GM23338 (cell line): ENCODE data around the gene CDC34. TPM values are rescaled to one million over a fixed set of nuclear protein-coding genes. Genes with fewer than 3 reads are reported as not detected.

ENCODE experiments used
- ATAC-seq: fragments of 200-7000 bp; cut with Tn5 transposase; 3 replicates; pipeline ENCODE4 v1.9.1; 2020
- DNase-seq: peaks from one replicate; pipeline ENCODE4 v3.0.0-alpha.2; 2015; ENCODE audit warnings: low spot score
- H2AFZ ChIP-seq: fragments of 200-600 bp; sonication (generic); 2 replicates; pipeline ENCODE4 v1.8.0; 2016; ENCODE audit warnings: antibody characterized with exemption, mild to moderate bottlenecking, moderate library complexity
- H3F3A ChIP-seq: fragments of 200-600 bp; sonication (generic); replicated peaks from 2 replicates; pipeline ENCODE4 v1.8.0; 2017; ENCODE audit warnings: antibody characterized with exemption, mixed run types, low read depth
- H3K27ac ChIP-seq: fragments of 200-600 bp; sonication (generic); 2 replicates; pipeline ENCODE4 v1.6.1; 2016; ENCODE audit warnings: low read depth
- H3K27me3 ChIP-seq: fragments of 200-600 bp; sonication (generic); 2 replicates; pipeline ENCODE4 v1.8.0; 2016; ENCODE audit warnings: mild to moderate bottlenecking, mixed run types, moderate library complexity; ENCODE audit not compliant: insufficient read depth
- H3K36me3 ChIP-seq: fragments of 200-600 bp; sonication (generic); 2 replicates; pipeline ENCODE4 v1.8.0; 2016; ENCODE audit warnings: mild to moderate bottlenecking; ENCODE audit not compliant: insufficient read depth
- H3K4me1 ChIP-seq: fragments of 200-600 bp; sonication (generic); 2 replicates; pipeline ENCODE4 v1.8.0; 2016; ENCODE audit warnings: mild to moderate bottlenecking, moderate library complexity; ENCODE audit not compliant: insufficient read depth
- H3K4me2 ChIP-seq: fragments of 200-600 bp; sonication (generic); 2 replicates; pipeline ENCODE4 v1.7.1; 2017; ENCODE audit warnings: mixed run types
- H3K4me3 ChIP-seq: fragments of 200-600 bp; sonication (generic); 2 replicates; pipeline ENCODE4 v1.6.1; 2016; ENCODE audit warnings: mixed run types
- H3K79me2 ChIP-seq: fragments of 200-600 bp; sonication (generic); replicated peaks from 2 replicates; pipeline ENCODE4 v1.8.0; 2017; ENCODE audit warnings: mild to moderate bottlenecking; ENCODE audit not compliant: insufficient read depth
- H3K9me2 ChIP-seq: fragments of 200-600 bp; sonication (generic); 2 replicates; pipeline ENCODE4 v1.8.0; 2017; ENCODE audit not compliant: insufficient read depth
- H4K20me1 ChIP-seq: fragments of 200-600 bp; sonication (generic); replicated peaks from 2 replicates; pipeline ENCODE4 v1.8.0; 2017; ENCODE audit warnings: mild to moderate bottlenecking; ENCODE audit not compliant: insufficient read depth
- H3K27ac Mint-ChIP-seq: 2 replicates; pipeline ENCODE4 v1.8.0; 2020; ENCODE audit warnings: inconsistent platforms, mild to moderate bottlenecking, moderate library complexity, mixed read lengths
- H3K27me3 Mint-ChIP-seq: 3 replicates; pipeline ENCODE4 v1.8.0; 2022; ENCODE audit warnings: low read depth, mild to moderate bottlenecking, moderate library complexity, mixed read lengths, inconsistent platforms; ENCODE audit not compliant: insufficient read depth, poor library complexity
- H3K36me3 Mint-ChIP-seq: 3 replicates; pipeline ENCODE4 v1.8.0; 2021; ENCODE audit warnings: low read depth, mild to moderate bottlenecking, inconsistent platforms, moderate library complexity, mixed read lengths
- H3K4me1 Mint-ChIP-seq: 3 replicates; pipeline ENCODE4 v1.8.0; 2020; ENCODE audit warnings: mild to moderate bottlenecking, inconsistent platforms, mixed read lengths
- H3K4me3 Mint-ChIP-seq: 3 replicates; pipeline ENCODE4 v1.8.0; 2021; ENCODE audit warnings: moderate library complexity, mild to moderate bottlenecking, inconsistent platforms, mixed read lengths
- H3K9me3 Mint-ChIP-seq: 3 replicates; pipeline ENCODE4 v1.8.0; 2020; ENCODE audit warnings: moderate library complexity, mild to moderate bottlenecking, inconsistent platforms, mixed read lengths
- CREB1 ChIP-seq: fragments of 250-450 bp; sonication (Bioruptor Pico); IDR thresholded peaks from 2 replicates; pipeline ENCODE4 v1.5.0; 2020; ENCODE audit warnings: low read depth, mild to moderate bottlenecking, moderate library complexity
- CTCF ChIP-seq, 2 experiments: fragments of 200-600 bp in 1 of 2; sonication (generic) in 1 of 2; conservative IDR thresholded peaks; 2 replicates each; pipeline versions ENCODE4 v1.5.1 to v1.6.1; 2016 to 2017; ENCODE audit warnings: antibody characterized with exemption in 2 of 2, low read depth in 2 of 2, mild to moderate bottlenecking in 2 of 2, moderate library complexity in 1 of 2
- ETS1 ChIP-seq: IDR thresholded peaks from 2 replicates; pipeline ENCODE4 v1.6.1; 2016; ENCODE audit warnings: antibody characterized with exemption
- EZH2phosphoT487 ChIP-seq: fragments of 200-600 bp; sonication (generic); IDR thresholded peaks from one replicate; pipeline ENCODE4 v1.8.1; 2018; ENCODE audit warnings: antibody characterized with exemption; ENCODE audit not compliant: unreplicated experiment
- POLR2AphosphoS5 ChIP-seq: IDR thresholded peaks from 2 replicates; pipeline ENCODE4 v1.6.1; 2016; ENCODE audit warnings: antibody characterized with exemption, low read depth
- ZNF331 ChIP-seq: fragments of 250-450 bp; sonication (Bioruptor Pico); IDR thresholded peaks from 2 replicates; pipeline ENCODE4 v1.5.0; 2020; ENCODE audit warnings: low read depth, mild to moderate bottlenecking, moderate library complexity
- polyA plus RNA-seq: library from polyadenylated mRNA; unstranded; fragments of >200 nt; fragmentation: Nextera tagmentation; extraction: Ambion mirVana; gene quantifications from 2 replicates; pipeline ENCODE4 v1.2.1, GENCODE V29; 2016
- total RNA-seq: library from RNA; depleted of rRNA; stranded (reverse); fragments of >200 nt; shearing (Covaris generic); gene quantifications from 2 replicates; pipeline ENCODE4 v1.2.3, GENCODE V29; 2014
- TF ChIP-seq, protein P1 (sequence below): fragments of 250-450 bp; sonication (Bioruptor Pico); IDR thresholded peaks from 2 replicates; pipeline ENCODE4 v1.5.0; 2020; ENCODE audit warnings: mild to moderate bottlenecking, moderate library complexity

Gene CDC34
- total and polyA plus RNA-seq, 2 experiments from 2014 or later, result 114 to 148 TPM

DNA sequence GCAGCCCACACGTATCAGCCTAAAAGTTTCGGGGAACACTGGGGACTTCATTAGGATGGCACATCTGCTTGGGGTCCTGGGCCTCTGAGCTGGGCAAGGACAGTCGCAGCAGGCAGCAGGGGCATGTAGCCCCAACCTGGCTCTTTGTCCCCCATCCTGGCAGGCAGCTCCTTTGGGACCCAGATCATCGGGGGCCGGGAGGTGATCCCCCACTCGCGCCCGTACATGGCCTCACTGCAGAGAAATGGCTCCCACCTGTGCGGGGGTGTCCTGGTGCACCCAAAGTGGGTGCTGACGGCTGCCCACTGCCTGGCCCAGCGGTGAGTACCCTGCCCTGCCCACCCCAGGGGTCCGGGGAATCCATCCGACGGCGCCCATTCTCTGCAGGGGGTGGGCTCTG, 15.6 kb downstream of the CDC34 start:
- Mint-ChIP-seq H3K9me3 (no peaks in the 10 kb centered on the region), H3K27me3 (peaks cover 7% of the 10 kb centered on the region), H3K27ac (no peak overlapping the region), H3K4me3 (no peak overlapping the region), H3K4me1 (peaks cover 3% of the 10 kb centered on the region; the same call in 1 of the 3 replicates), H3K36me3 (peaks cover 7% of the 10 kb centered on the region; the same call in 2 of the 3 replicates)
- Histone ChIP-seq H3K4me1 (no peaks in the 10 kb centered on the region), H2AFZ (no peak overlapping the region), H4K20me1 (no peaks in the 10 kb centered on the region; the same call in none of the 2 replicates), H3K4me3 (no peak overlapping the region), H3F3A (0 out of 2 replicates have a peak, but pooled peaks cover 9% of the 10 kb centered on the region), H3K9me2 (no peaks in the 10 kb centered on the region), H3K27me3 (no peaks in the 10 kb centered on the region), H3K27ac (no peak overlapping the region), H3K79me2 (no peaks in the 10 kb centered on the region), H3K36me3 (no peaks in the 10 kb centered on the region), H3K4me2 (no peak overlapping the region)
- DNase-seq (no peak), ATAC-seq (no peak)
- TF ChIP-seq EZH2phosphoT487 (no peak), POLR2AphosphoS5 (no peak), CREB1 (CRISPR knock-in tag) (no peak), ZNF331 (CRISPR knock-in tag) (no peak), ETS1 (no peak), CTCF (conservative IDR thresholded peaks at IDR 0.05; ENCODE audit: low read depth in 2 of 2) (no peak)
- TF ChIP-seq, protein P1, sequence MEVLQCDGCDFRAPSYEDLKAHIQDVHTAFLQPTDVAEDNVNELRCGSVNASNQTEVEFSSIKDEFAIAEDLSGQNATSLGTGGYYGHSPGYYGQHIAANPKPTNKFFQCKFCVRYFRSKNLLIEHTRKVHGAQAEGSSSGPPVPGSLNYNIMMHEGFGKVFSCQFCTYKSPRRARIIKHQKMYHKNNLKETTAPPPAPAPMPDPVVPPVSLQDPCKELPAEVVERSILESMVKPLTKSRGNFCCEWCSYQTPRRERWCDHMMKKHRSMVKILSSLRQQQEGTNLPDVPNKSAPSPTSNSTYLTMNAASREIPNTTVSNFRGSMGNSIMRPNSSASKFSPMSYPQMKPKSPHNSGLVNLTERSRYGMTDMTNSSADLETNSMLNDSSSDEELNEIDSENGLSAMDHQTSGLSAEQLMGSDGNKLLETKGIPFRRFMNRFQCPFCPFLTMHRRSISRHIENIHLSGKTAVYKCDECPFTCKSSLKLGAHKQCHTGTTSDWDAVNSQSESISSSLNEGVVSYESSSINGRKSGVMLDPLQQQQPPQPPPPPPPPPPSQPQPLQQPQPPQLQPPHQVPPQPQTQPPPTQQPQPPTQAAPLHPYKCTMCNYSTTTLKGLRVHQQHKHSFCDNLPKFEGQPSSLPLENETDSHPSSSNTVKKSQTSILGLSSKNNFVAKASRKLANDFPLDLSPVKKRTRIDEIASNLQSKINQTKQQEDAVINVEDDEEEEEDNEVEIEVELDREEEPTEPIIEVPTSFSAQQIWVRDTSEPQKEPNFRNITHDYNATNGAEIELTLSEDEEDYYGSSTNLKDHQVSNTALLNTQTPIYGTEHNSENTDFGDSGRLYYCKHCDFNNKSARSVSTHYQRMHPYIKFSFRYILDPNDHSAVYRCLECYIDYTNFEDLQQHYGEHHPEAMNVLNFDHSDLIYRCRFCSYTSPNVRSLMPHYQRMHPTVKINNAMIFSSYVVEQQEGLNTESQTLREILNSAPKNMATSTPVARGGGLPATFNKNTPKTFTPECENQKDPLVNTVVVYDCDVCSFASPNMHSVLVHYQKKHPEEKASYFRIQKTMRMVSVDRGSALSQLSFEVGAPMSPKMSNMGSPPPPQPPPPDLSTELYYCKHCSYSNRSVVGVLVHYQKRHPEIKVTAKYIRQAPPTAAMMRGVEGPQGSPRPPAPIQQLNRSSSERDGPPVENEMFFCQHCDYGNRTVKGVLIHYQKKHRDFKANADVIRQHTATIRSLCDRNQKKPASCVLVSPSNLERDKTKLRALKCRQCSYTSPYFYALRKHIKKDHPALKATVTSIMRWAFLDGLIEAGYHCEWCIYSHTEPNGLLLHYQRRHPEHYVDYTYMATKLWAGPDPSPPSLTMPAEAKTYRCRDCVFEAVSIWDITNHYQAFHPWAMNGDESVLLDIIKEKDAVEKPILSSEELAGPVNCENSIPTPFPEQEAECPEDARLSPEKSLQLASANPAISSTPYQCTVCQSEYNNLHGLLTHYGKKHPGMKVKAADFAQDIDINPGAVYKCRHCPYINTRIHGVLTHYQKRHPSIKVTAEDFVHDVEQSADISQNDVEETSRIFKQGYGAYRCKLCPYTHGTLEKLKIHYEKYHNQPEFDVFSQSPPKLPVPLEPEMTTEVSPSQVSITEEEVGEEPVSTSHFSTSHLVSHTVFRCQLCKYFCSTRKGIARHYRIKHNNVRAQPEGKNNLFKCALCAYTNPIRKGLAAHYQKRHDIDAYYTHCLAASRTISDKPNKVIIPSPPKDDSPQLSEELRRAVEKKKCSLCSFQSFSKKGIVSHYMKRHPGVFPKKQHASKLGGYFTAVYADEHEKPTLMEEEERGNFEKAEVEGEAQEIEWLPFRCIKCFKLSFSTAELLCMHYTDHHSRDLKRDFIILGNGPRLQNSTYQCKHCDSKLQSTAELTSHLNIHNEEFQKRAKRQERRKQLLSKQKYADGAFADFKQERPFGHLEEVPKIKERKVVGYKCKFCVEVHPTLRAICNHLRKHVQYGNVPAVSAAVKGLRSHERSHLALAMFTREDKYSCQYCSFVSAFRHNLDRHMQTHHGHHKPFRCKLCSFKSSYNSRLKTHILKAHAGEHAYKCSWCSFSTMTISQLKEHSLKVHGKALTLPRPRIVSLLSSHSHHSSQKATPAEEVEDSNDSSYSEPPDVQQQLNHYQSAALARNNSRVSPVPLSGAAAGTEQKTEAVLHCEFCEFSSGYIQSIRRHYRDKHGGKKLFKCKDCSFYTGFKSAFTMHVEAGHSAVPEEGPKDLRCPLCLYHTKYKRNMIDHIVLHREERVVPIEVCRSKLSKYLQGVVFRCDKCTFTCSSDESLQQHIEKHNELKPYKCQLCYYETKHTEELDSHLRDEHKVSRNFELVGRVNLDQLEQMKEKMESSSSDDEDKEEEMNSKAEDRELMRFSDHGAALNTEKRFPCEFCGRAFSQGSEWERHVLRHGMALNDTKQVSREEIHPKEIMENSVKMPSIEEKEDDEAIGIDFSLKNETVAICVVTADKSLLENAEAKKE (CRISPR knock-in tag), result no peak
